Esophagus muscularis mucosa (tissue), 4 donors: Measurements from ENCODE around the gene HOXD10. TPM values are rescaled to one million over a fixed set of nuclear protein-coding genes. Genes with fewer than 3 reads are reported as not detected.

Source experiments
- DNase-seq: peaks from one replicate; pipeline ENCODE4 v3.0.0-alpha.2; 2017; ENCODE audit errors: extremely low spot score
- H3K27ac ChIP-seq, 4 donors: fragments of 200-600 bp; sonication (generic); replicated peaks in 1 of 4; 1 replicate in 3 of 4; 2 replicates in 1 of 4; pipeline ENCODE4 v1.5.1; 2016 to 2019; ENCODE audit warnings: mild to moderate bottlenecking in 1 of 4
- H3K27me3 ChIP-seq, 4 donors: fragments of 200-600 bp; sonication (generic); one replicate each; pipeline versions ENCODE4 v1.5.1 to v1.6.0; 2016 to 2019
- H3K36me3 ChIP-seq, 4 donors: fragments of 200-600 bp; sonication (generic); one replicate each; pipeline ENCODE4 v1.5.1; 2016 to 2019
- H3K4me1 ChIP-seq, 4 donors: fragments of 200-600 bp; sonication (generic); one replicate each; pipeline ENCODE4 v1.5.1; 2016 to 2019
- H3K4me3 ChIP-seq, 4 donors: fragments of 200-600 bp; sonication (generic); 1 replicate in 2 of 4; 2 replicates in 2 of 4; pipeline ENCODE4 v1.5.1; 2016 to 2019; ENCODE audit warnings: mild to moderate bottlenecking in 4 of 4, moderate library complexity in 1 of 4
- H3K9me3 ChIP-seq, 4 donors: fragments of 200-600 bp; sonication (generic); 1 replicate in 3 of 4; 2 replicates in 1 of 4; pipeline ENCODE4 v1.5.1; 2016 to 2019
- EP300 ChIP-seq: sonication (generic); formaldehyde crosslinking; IDR thresholded peaks from one replicate; pipeline ENCODE4 v1.6.1; 2017; ENCODE audit warnings: antibody characterized with exemption
- POLR2A ChIP-seq: fragments of 450-650 bp; IDR thresholded peaks from one replicate; pipeline ENCODE4 v1.6.1; 2017; ENCODE audit warnings: antibody characterized with exemption, moderate library complexity, mild to moderate bottlenecking, low read depth
- POLR2AphosphoS5 ChIP-seq, 2 donors: sonication (generic); formaldehyde crosslinking; IDR thresholded peaks; one replicate each; pipeline ENCODE4 v1.6.1; 2017; ENCODE audit warnings: antibody characterized with exemption in 2 of 2
- WGBS: methylation state at CpG from one replicate; pipeline ENCODE4 v1.1.5; 2018; 5-methylcytosine and 5-hydroxymethylcytosine counted together
- intact Hi-C: fragments of 100-400 bp; cut with DNase I; formaldehyde crosslinking; loops from one replicate; pipeline ENCODE4 v1.15.1; 2023
- total RNA-seq, 4 donors: library from RNA; depleted of rRNA; stranded (reverse); fragments of >200 nt; gene quantifications; one replicate each; pipeline versions ENCODE4 v1.1.0 to v1.2.1, GENCODE V29; 2016
- TF ChIP-seq, protein P1 (sequence below), 3 experiments: fragments of 200-600 bp in 2 of 3; fragments of 450-650 bp in 1 of 3; sonication (generic) in 2 of 3; IDR thresholded peaks; one replicate each; pipeline ENCODE4 v1.5.1; 2017 to 2019; ENCODE audit warnings: antibody characterized with exemption in 3 of 3, mild to moderate bottlenecking in 2 of 3, moderate library complexity in 1 of 3

HOXD10 gene
- total RNA-seq, 4 donors from 2014 or later = 0.42 to 0.50 TPM; not detected in 2

DNA sequence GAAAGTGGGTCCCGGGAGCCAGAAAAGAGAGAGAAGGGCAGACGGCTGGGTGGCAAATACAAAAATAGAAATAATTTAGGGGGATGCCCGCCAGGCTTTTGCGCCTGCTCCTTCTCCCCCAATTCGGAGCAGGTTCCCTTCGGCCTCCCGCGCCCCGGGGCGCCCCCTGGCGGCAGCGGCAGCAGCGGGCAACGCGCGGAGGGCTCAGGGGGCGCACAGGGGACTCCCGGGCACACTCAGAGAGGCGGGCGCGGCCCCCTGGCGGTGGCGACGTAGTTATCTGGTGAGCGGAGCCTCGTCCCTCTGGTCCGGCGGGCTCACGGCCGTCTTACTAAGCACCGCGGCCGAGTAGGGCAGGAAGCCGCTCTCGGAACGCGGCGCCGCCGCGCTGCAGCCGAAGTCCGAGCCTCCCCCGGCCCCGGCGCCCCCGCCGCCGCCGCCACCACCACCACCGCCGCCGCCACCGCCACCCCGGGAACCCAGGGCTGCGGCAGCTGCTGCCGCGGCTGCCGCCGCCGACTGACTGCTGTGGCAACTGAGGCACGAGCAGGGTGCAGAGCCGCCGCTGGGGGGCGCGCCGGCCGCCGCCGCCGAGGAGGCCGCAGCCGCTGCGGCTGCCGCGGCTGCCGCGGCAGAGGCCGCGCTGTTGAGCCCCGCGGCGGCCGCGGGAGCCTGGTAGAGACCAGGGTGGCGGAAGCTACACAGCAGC lies 36.6 kb upstream of the HOXD10 start:
- Histone ChIP-seq H3K4me1 (peaks cover 18 to 49% (median 45%) of the 10 kb centered on the region in 4 donors), H3K9me3 (peaks cover 0 to 3% (median 0%) of the 10 kb centered on the region in 4 donors), H3K27ac (no peak overlapping the region), H3K36me3 (no peaks in the 10 kb centered on the region), H3K4me3 (peak overlapping the region; percentile 26 to 48 (median 38)), H3K27me3 (peaks cover 0 to 100% (median 89%) of the 10 kb centered on the region in 4 donors)
- TF ChIP-seq POLR2A (no peak), POLR2AphosphoS5 (IDR thresholded peaks at IDR 0.05) (no peak), EP300 (no peak)
- TF ChIP-seq, protein P1, sequence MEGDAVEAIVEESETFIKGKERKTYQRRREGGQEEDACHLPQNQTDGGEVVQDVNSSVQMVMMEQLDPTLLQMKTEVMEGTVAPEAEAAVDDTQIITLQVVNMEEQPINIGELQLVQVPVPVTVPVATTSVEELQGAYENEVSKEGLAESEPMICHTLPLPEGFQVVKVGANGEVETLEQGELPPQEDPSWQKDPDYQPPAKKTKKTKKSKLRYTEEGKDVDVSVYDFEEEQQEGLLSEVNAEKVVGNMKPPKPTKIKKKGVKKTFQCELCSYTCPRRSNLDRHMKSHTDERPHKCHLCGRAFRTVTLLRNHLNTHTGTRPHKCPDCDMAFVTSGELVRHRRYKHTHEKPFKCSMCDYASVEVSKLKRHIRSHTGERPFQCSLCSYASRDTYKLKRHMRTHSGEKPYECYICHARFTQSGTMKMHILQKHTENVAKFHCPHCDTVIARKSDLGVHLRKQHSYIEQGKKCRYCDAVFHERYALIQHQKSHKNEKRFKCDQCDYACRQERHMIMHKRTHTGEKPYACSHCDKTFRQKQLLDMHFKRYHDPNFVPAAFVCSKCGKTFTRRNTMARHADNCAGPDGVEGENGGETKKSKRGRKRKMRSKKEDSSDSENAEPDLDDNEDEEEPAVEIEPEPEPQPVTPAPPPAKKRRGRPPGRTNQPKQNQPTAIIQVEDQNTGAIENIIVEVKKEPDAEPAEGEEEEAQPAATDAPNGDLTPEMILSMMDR (IDR thresholded peaks at IDR 0.05) = peak in 1 of 3 experiments; percentile 54
- WGBS = 2% methylated on average over 22 of the region's 86 CpGs
- no peak for DNase-seq
- intact Hi-C loops = loop anchor here (5.0 to 10.0 kb wide), 2 partner anchors 713 to 1745 kb away; partner anchors contain the start of gene SP9

DNA sequence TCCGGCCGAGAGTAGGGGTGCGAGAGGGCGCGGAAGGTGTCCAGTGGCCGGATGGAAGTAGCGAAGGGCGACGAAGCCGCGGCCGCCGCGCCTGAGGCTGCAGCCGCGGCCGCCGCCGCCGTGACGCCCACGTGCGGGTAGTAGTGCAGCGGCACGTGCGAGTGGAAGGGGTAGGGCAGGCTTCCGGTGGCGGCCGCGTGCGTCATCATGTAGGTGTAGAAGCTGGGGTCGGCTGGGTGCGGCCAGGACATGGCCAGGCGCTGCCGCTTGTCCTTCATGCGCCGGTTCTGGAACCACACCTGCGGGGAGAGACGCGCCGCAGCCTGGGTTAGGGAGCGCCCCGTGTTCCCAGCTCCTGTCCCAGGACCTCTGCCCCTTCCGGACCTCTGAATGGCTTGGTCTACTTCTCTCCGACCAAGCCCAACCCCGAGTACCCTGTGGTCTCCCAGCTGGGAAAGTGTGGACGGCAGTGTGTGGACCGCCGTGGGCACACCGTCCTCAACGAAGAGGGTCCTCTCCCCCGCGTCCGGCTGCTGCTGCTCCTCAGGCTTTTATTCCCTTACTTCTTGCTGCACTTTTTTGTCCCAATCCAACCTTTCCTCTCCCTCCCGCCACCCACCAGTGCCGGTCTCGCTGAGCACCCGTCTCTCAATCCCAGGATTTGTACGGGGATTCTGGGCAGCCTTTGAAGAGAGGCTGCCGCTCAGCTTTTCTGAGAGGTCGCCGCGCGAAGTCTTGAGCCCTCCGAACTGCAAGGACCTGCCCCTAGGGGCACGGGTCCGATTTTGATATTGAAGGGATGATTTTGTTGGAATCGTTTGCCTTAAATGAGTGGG lies 35.8 kb upstream of the HOXD10 start:
- TF ChIP-seq POLR2AphosphoS5 (IDR thresholded peaks at IDR 0.05) (no peak), EP300 (no peak), POLR2A (no peak)
- TF ChIP-seq, protein P1 (IDR thresholded peaks at IDR 0.05) = no peak
- H3K27ac ChIP-seq = no peak overlapping the region
- H3K27me3 ChIP-seq = peaks cover 0 to 100% (median 90%) of the 10 kb centered on the region in 4 donors
- peaks cover 0 to 3% (median 0%) of the 10 kb centered on the region in 4 donors for H3K9me3 ChIP-seq
- 8% methylated on average over 36 of the region's 68 CpGs for WGBS
- no peaks in the 10 kb centered on the region for H3K36me3 ChIP-seq
- intact Hi-C loops = loop anchor here (10.0 kb wide), 1 partner anchor 1746 kb away; the partner anchor contains the start of gene SP9
- peaks cover 18 to 56% (median 53%) of the 10 kb centered on the region in 4 donors for H3K4me1 ChIP-seq
- no peak for DNase-seq
- peak overlapping the region; percentile 26 to 48 (median 38) for H3K4me3 ChIP-seq

DNA sequence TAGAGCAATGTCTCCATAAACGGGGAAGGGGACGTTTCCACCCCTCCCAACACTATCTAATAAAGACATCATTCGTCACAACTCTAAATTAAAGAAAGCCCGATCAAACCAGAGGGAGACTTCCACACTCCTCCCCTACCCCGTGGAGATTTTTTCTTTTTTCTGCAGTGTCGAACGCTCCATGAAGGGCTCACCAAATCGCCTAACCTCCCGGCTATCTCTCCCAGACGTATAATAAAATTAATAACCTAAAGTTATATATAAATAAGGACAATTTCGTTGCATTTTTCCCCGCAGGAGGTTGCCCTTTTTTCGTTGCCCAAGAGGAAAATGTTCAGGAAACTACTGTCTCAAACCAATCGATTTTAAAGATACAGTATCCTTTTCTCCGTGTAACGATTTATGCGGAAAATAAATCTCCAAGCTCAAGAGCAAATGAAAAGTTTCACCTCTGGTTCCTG lies 35.2 kb upstream of the HOXD10 start:
- DNase-seq = no peak
- Histone ChIP-seq H3K36me3 (no peaks in the 10 kb centered on the region), H3K4me1 (peaks cover 23 to 63% (median 59%) of the 10 kb centered on the region in 4 donors), H3K4me3 (no peak overlapping the region), H3K27me3 (peaks cover 0 to 100% (median 90%) of the 10 kb centered on the region in 4 donors), H3K9me3 (peaks cover 0 to 3% (median 0%) of the 10 kb centered on the region in 4 donors), H3K27ac (no peak overlapping the region)
- no peak for TF ChIP-seq EP300
- TF ChIP-seq POLR2A = no peak
- no peak for TF ChIP-seq POLR2AphosphoS5 (IDR thresholded peaks at IDR 0.05)
- TF ChIP-seq, protein P1 (IDR thresholded peaks at IDR 0.05) = no peak
- intact Hi-C loops = loop anchor here (10.0 kb wide), 1 partner anchor 1747 kb away; the partner anchor contains the start of gene SP9
- WGBS = 6% methylated on average over 17 of the region's 17 CpGs

DNA sequence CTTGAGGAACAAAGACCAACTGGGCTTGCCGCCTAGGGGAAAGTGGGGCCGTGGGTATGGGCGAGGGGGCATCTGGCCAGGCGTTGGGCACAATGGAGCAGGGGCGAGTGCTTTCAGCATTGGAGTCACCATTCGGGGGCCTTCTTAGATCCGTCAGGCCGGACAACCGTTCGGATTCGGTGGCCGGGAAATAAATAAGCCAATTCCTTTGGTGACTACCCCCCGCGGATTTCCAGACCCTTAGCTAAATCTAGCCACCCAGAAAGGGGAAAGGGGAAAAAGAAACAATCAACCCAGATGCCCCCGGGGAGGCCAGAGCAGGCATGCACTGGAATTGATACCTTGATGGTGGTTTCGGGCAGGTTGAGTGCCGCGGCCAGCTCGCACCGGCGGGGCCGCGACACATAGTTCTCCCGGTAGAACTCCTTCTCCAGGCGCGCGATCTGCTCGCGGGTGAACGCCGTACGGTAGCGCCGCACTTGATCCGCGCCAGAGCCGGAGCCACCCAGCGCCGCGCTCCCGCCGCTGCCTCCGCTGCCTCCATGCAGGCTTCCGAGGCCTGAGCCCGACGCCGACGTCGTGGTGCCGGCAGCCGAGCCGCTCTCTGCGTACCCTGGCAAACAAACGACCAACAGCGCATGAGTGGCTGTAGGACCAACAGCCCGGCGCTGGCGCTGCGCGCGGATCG lies 34.6 kb upstream of the HOXD10 start:
- Histone ChIP-seq H3K4me3 (no peak overlapping the region), H3K27ac (no peak overlapping the region), H3K36me3 (no peaks in the 10 kb centered on the region), H3K9me3 (peaks cover 0 to 3% (median 0%) of the 10 kb centered on the region in 4 donors), H3K27me3 (peaks cover 0 to 100% (median 90%) of the 10 kb centered on the region in 4 donors), H3K4me1 (peaks cover 23 to 63% (median 61%) of the 10 kb centered on the region in 4 donors)
- intact Hi-C loops = loop anchor here (10.0 kb wide), 1 partner anchor 1747 kb away; the partner anchor contains the start of gene SP9
- WGBS = 6% methylated on average over 22 of the region's 62 CpGs
- DNase-seq = no peak
- TF ChIP-seq POLR2AphosphoS5 (IDR thresholded peaks at IDR 0.05) (no peak), EP300 (no peak), POLR2A (no peak)
- TF ChIP-seq, protein P1 (IDR thresholded peaks at IDR 0.05) = no peak
